HPDE6-E6E7 (cell line): Measurements from ENCODE around the gene METTL4.

Source experiments
- DNase-seq: peaks from one replicate; pipeline ENCODE4 v3.0.0; 2011; ENCODE audit warnings: missing footprints; ENCODE audit errors: extremely low spot score

METTL4 gene

GRCh38 chr18:2518473-2518872, 52.8 kb downstream of the METTL4 start:
- no peak for DNase-seq

GRCh38 chr18:2515908-2516625, 55.2 kb downstream of the METTL4 start:
- peak; percentile 66 for DNase-seq

- peak; percentile 31 for DNase-seq
Measured at GRCh38 chr18:2515171-2515787, 56.0 kb downstream of the METTL4 start.

- no peak for DNase-seq
Measured at GRCh38 chr18:2513616-2514015, 57.7 kb downstream of the METTL4 start.

- DNase-seq: no peak
Measured at GRCh38 chr18:2512059-2512458, 59.2 kb downstream of the METTL4 start.

GRCh38 chr18:2511451-2511850, 59.9 kb downstream of the METTL4 start:
- DNase-seq: no peak

- DNase-seq: no peak
Measured at GRCh38 chr18:2510416-2510815, 60.9 kb downstream of the METTL4 start.

GRCh38 chr18:2508678-2509077, 62.6 kb downstream of the METTL4 start:
- DNase-seq: no peak

- DNase-seq: no peak
Measured at GRCh38 chr18:2508155-2508554, 63.1 kb downstream of the METTL4 start.

- DNase-seq: no peak
Measured at GRCh38 chr18:2504642-2505041, 66.7 kb downstream of the METTL4 start.

- DNase-seq: no peak
Measured at GRCh38 chr18:2502880-2503279, 68.4 kb downstream of the METTL4 start.

- no peak for DNase-seq
Measured at GRCh38 chr18:2502394-2502793, 68.9 kb downstream of the METTL4 start.

- no peak for DNase-seq
Measured at GRCh38 chr18:2497797-2498196, 73.5 kb downstream of the METTL4 start.

- DNase-seq: no peak
Measured at GRCh38 chr18:2495381-2495780, 75.9 kb downstream of the METTL4 start.

GRCh38 chr18:2494921-2495320, 76.4 kb downstream of the METTL4 start:
- DNase-seq: no peak
